HCT116 (cell line): Measurements from ENCODE around the gene SART3. TPM values are rescaled to one million over a fixed set of nuclear protein-coding genes. Genes with fewer than 3 reads are reported as not detected.

Experiments used
- ATAC-seq: fragments of 200-7000 bp; cut with Tn5 transposase; 2 replicates; pipeline ENCODE4 v1.9.1; 2020; ENCODE audit warnings: mild to moderate bottlenecking, moderate library complexity
- BruUV-seq: library from RNA; stranded (reverse); fragments of 400-500 nt; replicated peaks from 2 replicates; lab custom pipeline; 2021; lab: Mats Ljungman, UMichigan
- CTCF ChIA-PET: fragments of 300-600 bp; sonication (Branson Sonifier 250); formaldehyde crosslinking; loops from one replicate; lab custom pipeline; 2021; ENCODE audit warnings: antibody characterized with exemption; lab: Charles Lee
- POLR2A ChIA-PET: fragments of 300-600, 350-600 bp; sonication (Branson Sonifier 250); formaldehyde crosslinking; loops from one replicate; lab custom pipeline; 2021; ENCODE audit warnings: antibody characterized with exemption; lab: Charles Lee
- RAD21 ChIA-PET, 2 experiments: fragments of 300-600 bp; sonication (Branson Sonifier 250); formaldehyde crosslinking; loops; one replicate each; lab custom pipeline; 2023; ENCODE audit warnings: low total read pairs in 2 of 2; ENCODE audit not compliant: uncharacterized antibody in 2 of 2, unreplicated experiment in 2 of 2, low non-redundant PET in 1 of 2; lab: Charles Lee
- DNase-seq: peaks from one replicate; pipeline ENCODE4 v3.0.0-alpha.2; 2010; ENCODE audit warnings: low read depth, low spot score
- H2AFZ ChIP-seq: fragments of 200-600 bp; shearing (Covaris generic), sonication (generic); 2 replicates; pipeline ENCODE4 v1.6.1; 2017; ENCODE audit warnings: low read depth, mixed run types, mixed read lengths, antibody characterized with exemption, low read length; ENCODE audit not compliant: poor library complexity, severe bottlenecking
- H3K27ac ChIP-seq: 2 replicates; pipeline ENCODE4 v1.5.1; 2012; ENCODE audit warnings: low read depth, low read length
- H3K27me3 ChIP-seq: fragments of 200-600 bp; sonication (generic); 2 replicates; pipeline ENCODE4 v1.6.1; 2016; ENCODE audit warnings: mixed run types, low read length, mixed read lengths; ENCODE audit not compliant: insufficient read depth
- H3K36me3 ChIP-seq, 2 experiments: fragments of 200-500 bp in 1 of 2; fragments of 200-600 bp in 1 of 2; sonication (Bioruptor generic) in 1 of 2; sonication (generic) in 1 of 2; 2 replicates each; pipeline versions ENCODE4 v1.5.1 to v1.6.1; 2014 to 2016; ENCODE audit warnings: low read length in 2 of 2, inconsistent platforms in 1 of 2, mixed read lengths in 1 of 2, mixed run types in 1 of 2; ENCODE audit not compliant: insufficient read depth in 2 of 2, control insufficient read depth in 1 of 2
- H3K4me1 ChIP-seq, 2 experiments: fragments of 200-600 bp in 1 of 2; sonication (generic) in 1 of 2; 2 replicates each; pipeline versions ENCODE4 v1.5.1 to v1.6.1; 2012 to 2017; ENCODE audit warnings: low read length in 2 of 2, inconsistent platforms in 1 of 2, mild to moderate bottlenecking in 1 of 2, mixed read lengths in 1 of 2, mixed run types in 1 of 2, moderate library complexity in 1 of 2; ENCODE audit not compliant: insufficient read depth in 2 of 2, control insufficient read depth in 1 of 2
- H3K4me2 ChIP-seq: fragments of 200-600 bp; sonication (generic); 2 replicates; pipeline ENCODE4 v1.6.1; 2017; ENCODE audit warnings: mixed run types, low read length, mixed read lengths
- H3K4me3 ChIP-seq, 2 experiments: fragments of 200-600 bp in 1 of 2; sonication (generic) in 1 of 2; replicated peaks in 1 of 2; 2 replicates each; pipeline ENCODE4 v1.5.1; 2011 to 2016; ENCODE audit warnings: low read length in 2 of 2, control low read depth in 1 of 2, low read depth in 1 of 2, mild to moderate bottlenecking in 1 of 2, mixed read lengths in 1 of 2, mixed run types in 1 of 2
- H3K79me2 ChIP-seq: fragments of 200-600 bp; sonication (generic); 2 replicates; pipeline ENCODE4 v1.6.1; 2017; ENCODE audit warnings: mild to moderate bottlenecking, mixed run types, low read length, moderate library complexity, mixed read lengths; ENCODE audit not compliant: insufficient read depth
- H3K9ac ChIP-seq: fragments of 200-600 bp; sonication (generic); 2 replicates; pipeline ENCODE4 v1.6.1; 2016; ENCODE audit warnings: low read length, mixed read lengths
- H3K9me2 ChIP-seq: fragments of 200-600 bp; sonication (generic), shearing (Covaris generic); 2 replicates; pipeline ENCODE4 v1.6.1; 2017; ENCODE audit warnings: mixed run types, mild to moderate bottlenecking, moderate library complexity; ENCODE audit not compliant: insufficient read depth
- H3K9me3 ChIP-seq, 2 experiments: fragments of 200-500 bp in 1 of 2; fragments of 200-600 bp in 1 of 2; sonication (Bioruptor generic) in 1 of 2; sonication (generic) in 1 of 2; 2 replicates each; pipeline ENCODE4 v1.6.1; 2014 to 2017; ENCODE audit warnings: low read length in 2 of 2, mixed read lengths in 2 of 2, inconsistent platforms in 1 of 2, low read depth in 1 of 2, mild to moderate bottlenecking in 1 of 2, mixed run types in 1 of 2, moderate library complexity in 1 of 2; ENCODE audit not compliant: control insufficient read depth in 1 of 2, insufficient read depth in 1 of 2
- H4K20me1 ChIP-seq: fragments of 200-600 bp; sonication (generic), shearing (Covaris generic); 2 replicates; pipeline ENCODE4 v1.6.1; 2017; ENCODE audit warnings: mixed run types, mild to moderate bottlenecking, moderate library complexity; ENCODE audit not compliant: insufficient read depth
- CBX3 ChIP-seq: IDR thresholded peaks from 2 replicates; pipeline ENCODE4 v1.6.1; 2012; ENCODE audit warnings: low read depth
- SRF ChIP-seq: IDR thresholded peaks from 2 replicates; pipeline ENCODE4 v1.6.1; 2012; ENCODE audit warnings: low read depth
- intact Hi-C: fragments of 100-400 bp; cut with micrococcal nuclease; formaldehyde crosslinking; loops from 2 replicates; pipeline ENCODE4 v1.10.0; 2022
- total RNA-seq: library from RNA; stranded (reverse); gene quantifications from one replicate; pipeline ENCODE4 v1.2.1, GENCODE V29; 2021; ENCODE audit not compliant: unreplicated experiment
- TF ChIP-seq, protein P1 (sequence below): IDR thresholded peaks from 2 replicates; pipeline ENCODE4 v1.6.1; 2012; ENCODE audit warnings: low read depth

Gene SART3
- total RNA-seq, 1 experiment from 2014 or later = 76.1 TPM

- Histone ChIP-seq H3K36me3 (peaks cover 26 to 38% of the 10 kb centered on the region in 2 experiments), H3K4me3 (no peak overlapping the region), H4K20me1 (no peaks in the 10 kb centered on the region), H3K4me2 (no peak overlapping the region), H3K4me1 (peaks cover 23 to 30% of the 10 kb centered on the region in 2 experiments), H3K27me3 (no peaks in the 10 kb centered on the region), H2AFZ (no peak overlapping the region), H3K9me2 (no peaks in the 10 kb centered on the region), H3K9ac (no peak overlapping the region), H3K27ac (no peak overlapping the region), H3K79me2 (peaks cover 14% of the 10 kb centered on the region), H3K9me3 (no peaks in the 10 kb centered on the region)
- CTCF ChIA-PET = interaction anchor here (0.9 kb wide), 1 partner anchor 51 kb away, joined by 3 read pairs; no protein-coding TSS in a partner anchor
- POLR2A ChIA-PET = no interaction called here
- no peak for DNase-seq
- intact Hi-C loops = loop anchor here (5.0 to 10.0 kb wide), 2 partner anchors 266 to 384 kb away; no protein-coding TSS in a partner anchor
- BruUV-seq = no TSS peak
- RAD21 ChIA-PET = no interaction called here
- TF ChIP-seq SRF = no peak
- TF ChIP-seq CBX3 = no peak
- TF ChIP-seq, protein P1, sequence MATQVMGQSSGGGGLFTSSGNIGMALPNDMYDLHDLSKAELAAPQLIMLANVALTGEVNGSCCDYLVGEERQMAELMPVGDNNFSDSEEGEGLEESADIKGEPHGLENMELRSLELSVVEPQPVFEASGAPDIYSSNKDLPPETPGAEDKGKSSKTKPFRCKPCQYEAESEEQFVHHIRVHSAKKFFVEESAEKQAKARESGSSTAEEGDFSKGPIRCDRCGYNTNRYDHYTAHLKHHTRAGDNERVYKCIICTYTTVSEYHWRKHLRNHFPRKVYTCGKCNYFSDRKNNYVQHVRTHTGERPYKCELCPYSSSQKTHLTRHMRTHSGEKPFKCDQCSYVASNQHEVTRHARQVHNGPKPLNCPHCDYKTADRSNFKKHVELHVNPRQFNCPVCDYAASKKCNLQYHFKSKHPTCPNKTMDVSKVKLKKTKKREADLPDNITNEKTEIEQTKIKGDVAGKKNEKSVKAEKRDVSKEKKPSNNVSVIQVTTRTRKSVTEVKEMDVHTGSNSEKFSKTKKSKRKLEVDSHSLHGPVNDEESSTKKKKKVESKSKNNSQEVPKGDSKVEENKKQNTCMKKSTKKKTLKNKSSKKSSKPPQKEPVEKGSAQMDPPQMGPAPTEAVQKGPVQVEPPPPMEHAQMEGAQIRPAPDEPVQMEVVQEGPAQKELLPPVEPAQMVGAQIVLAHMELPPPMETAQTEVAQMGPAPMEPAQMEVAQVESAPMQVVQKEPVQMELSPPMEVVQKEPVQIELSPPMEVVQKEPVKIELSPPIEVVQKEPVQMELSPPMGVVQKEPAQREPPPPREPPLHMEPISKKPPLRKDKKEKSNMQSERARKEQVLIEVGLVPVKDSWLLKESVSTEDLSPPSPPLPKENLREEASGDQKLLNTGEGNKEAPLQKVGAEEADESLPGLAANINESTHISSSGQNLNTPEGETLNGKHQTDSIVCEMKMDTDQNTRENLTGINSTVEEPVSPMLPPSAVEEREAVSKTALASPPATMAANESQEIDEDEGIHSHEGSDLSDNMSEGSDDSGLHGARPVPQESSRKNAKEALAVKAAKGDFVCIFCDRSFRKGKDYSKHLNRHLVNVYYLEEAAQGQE = no peak
- no peak for ATAC-seq
Observed at GRCh38 chr12:108568338-108569154, 7.6 kb upstream of the SART3 start.
